ENCODE data around the gene DACH1.
A peak's percentile ranks its signal among the peaks of the same experiment; 100 is the strongest.

Gene DACH1

GRCh38 chr13:71576571-71576970, 290.4 kb downstream of the DACH1 start:
- H4K8ac ChIP-seq (ENCODE audit: low read depth, low read length) = no peak overlapping the region
- H3K4me2 ChIP-seq (ENCODE audit: low read length) = no peak overlapping the region
- peaks cover 0 to 2% of the 10 kb centered on the region in 2 experiments for H3K4me1 ChIP-seq (ENCODE audit: control insufficient read depth in 1 of 2, insufficient read depth in 2 of 2, low read length in 2 of 2)
- H4K91ac ChIP-seq (ENCODE audit: low read depth, low read length) = no peak overlapping the region
- no peak overlapping the region for H2AK5ac ChIP-seq (ENCODE audit: low read length)
- H3K4ac ChIP-seq (ENCODE audit: low read depth, low read length) = no peak overlapping the region
- H3K27me3 ChIP-seq (ENCODE audit: insufficient read depth, low read length) = no peaks in the 10 kb centered on the region
- H3K79me2 ChIP-seq (ENCODE audit: control insufficient read depth, insufficient read depth, low read length, poor library complexity) = no peaks in the 10 kb centered on the region
- no peaks in the 10 kb centered on the region for H3K79me1 ChIP-seq (ENCODE audit: low read length)
- no peak overlapping the region for H3K14ac ChIP-seq (ENCODE audit: low read length)
- H2AFZ ChIP-seq (ENCODE audit: insufficient read depth, low read length, poor library complexity) = no peak overlapping the region
- no CpG with 5 or more reads among the region's 1 CpG for WGBS (ENCODE audit: extremely low coverage, insufficient coverage, insufficient read length)
- H3K4me3 ChIP-seq (ENCODE audit: low read depth, low read length) = no peak overlapping the region
- no peak overlapping the region for H3K9ac ChIP-seq (ENCODE audit: low read length)
- H2BK12ac ChIP-seq (ENCODE audit: low read length) = no peak overlapping the region
- no peak overlapping the region for H3K23ac ChIP-seq (ENCODE audit: low read length)
- no peak overlapping the region for H3K27ac ChIP-seq (ENCODE audit: low read depth, low read length)
- no peak overlapping the region for H3K18ac ChIP-seq (ENCODE audit: low read length)
- no peaks in the 10 kb centered on the region for H3K9me3 ChIP-seq (ENCODE audit: insufficient read depth, low read depth, low read length)
- no peaks in the 10 kb centered on the region for H3K36me3 ChIP-seq (ENCODE audit: control insufficient read depth in 1 of 2, insufficient read depth in 2 of 2, low read length in 2 of 2)
- H2BK120ac ChIP-seq (ENCODE audit: insufficient read depth, low read length, poor library complexity) = no peak overlapping the region
- no peak overlapping the region for H2BK5ac ChIP-seq (ENCODE audit: low read depth, low read length, poor library complexity)
- no peak for DNase-seq
- H4K12ac ChIP-seq (ENCODE audit: low read depth, low read length) = no peak overlapping the region

GRCh38 chr13:71546881-71547280, 320.1 kb downstream of the DACH1 start:
- Histone ChIP-seq H3K14ac (ENCODE audit: low read length) (no peak overlapping the region), H3K79me1 (ENCODE audit: low read length) (no peaks in the 10 kb centered on the region), H2AK5ac (ENCODE audit: low read length) (no peak overlapping the region)

GRCh38 chr13:71540098-71540497, 326.9 kb downstream of the DACH1 start:
- Histone ChIP-seq H3K9me3 (ENCODE audit: insufficient read depth, low read depth, low read length) (no peaks in the 10 kb centered on the region), H2BK120ac (ENCODE audit: insufficient read depth, low read length, poor library complexity) (no peak overlapping the region), H3K4me1 (ENCODE audit: control insufficient read depth in 1 of 2, insufficient read depth in 2 of 2, low read length in 2 of 2) (peaks cover 0 to 2% of the 10 kb centered on the region in 2 experiments), H4K12ac (ENCODE audit: low read depth, low read length) (no peak overlapping the region), H2AK5ac (ENCODE audit: low read length) (no peak overlapping the region), H3K79me1 (ENCODE audit: low read length) (no peaks in the 10 kb centered on the region), H3K36me3 (ENCODE audit: control insufficient read depth in 1 of 2, insufficient read depth in 2 of 2, low read length in 2 of 2) (no peaks in the 10 kb centered on the region), H2AFZ (ENCODE audit: insufficient read depth, low read length, poor library complexity) (no peak overlapping the region), H3K4me3 (ENCODE audit: low read depth, low read length) (no peak overlapping the region), H4K8ac (ENCODE audit: low read depth, low read length) (no peak overlapping the region), H3K4ac (ENCODE audit: low read depth, low read length) (no peak overlapping the region), H3K14ac (ENCODE audit: low read length) (no peak overlapping the region), H2BK5ac (ENCODE audit: low read depth, low read length, poor library complexity) (no peak overlapping the region), H2BK12ac (ENCODE audit: low read length) (no peak overlapping the region), H3K4me2 (ENCODE audit: low read length) (no peak overlapping the region), H3K9ac (ENCODE audit: low read length) (no peak overlapping the region), H3K79me2 (ENCODE audit: control insufficient read depth, insufficient read depth, low read length, poor library complexity) (no peaks in the 10 kb centered on the region), H3K27ac (ENCODE audit: low read depth, low read length) (no peak overlapping the region), H3K23ac (ENCODE audit: low read length) (no peak overlapping the region), H4K91ac (ENCODE audit: low read depth, low read length) (no peak overlapping the region), H3K18ac (ENCODE audit: low read length) (no peak overlapping the region), H3K27me3 (ENCODE audit: insufficient read depth, low read length) (no peaks in the 10 kb centered on the region)
- WGBS (ENCODE audit: extremely low coverage, insufficient coverage, insufficient read length) = no CpG with 5 or more reads among the region's 1 CpG
- DNase-seq = no peak

More at GRCh38 chr13:71546881-71547280, 320.1 kb downstream of the DACH1 start:
- no CpG with 5 or more reads among the region's 4 CpGs for WGBS (ENCODE audit: extremely low coverage, insufficient coverage, insufficient read length)
- Histone ChIP-seq H2AFZ (ENCODE audit: insufficient read depth, low read length, poor library complexity) (no peak overlapping the region), H3K23ac (ENCODE audit: low read length) (no peak overlapping the region), H3K18ac (ENCODE audit: low read length) (no peak overlapping the region), H2BK5ac (ENCODE audit: low read depth, low read length, poor library complexity) (no peak overlapping the region), H3K27ac (ENCODE audit: low read depth, low read length) (no peak overlapping the region), H3K79me2 (ENCODE audit: control insufficient read depth, insufficient read depth, low read length, poor library complexity) (no peaks in the 10 kb centered on the region), H3K4me2 (ENCODE audit: low read length) (no peak overlapping the region), H3K4ac (ENCODE audit: low read depth, low read length) (no peak overlapping the region), H3K9me3 (ENCODE audit: insufficient read depth, low read depth, low read length) (no peaks in the 10 kb centered on the region), H3K4me3 (ENCODE audit: low read depth, low read length) (no peak overlapping the region), H3K4me1 (ENCODE audit: control insufficient read depth in 1 of 2, insufficient read depth in 2 of 2, low read length in 2 of 2) (no peaks in the 10 kb centered on the region), H3K27me3 (ENCODE audit: insufficient read depth, low read length) (no peaks in the 10 kb centered on the region), H4K8ac (ENCODE audit: low read depth, low read length) (no peak overlapping the region), H3K36me3 (ENCODE audit: control insufficient read depth in 1 of 2, insufficient read depth in 2 of 2, low read length in 2 of 2) (no peaks in the 10 kb centered on the region), H4K91ac (ENCODE audit: low read depth, low read length) (no peak overlapping the region), H2BK120ac (ENCODE audit: insufficient read depth, low read length, poor library complexity) (no peak overlapping the region), H2BK12ac (ENCODE audit: low read length) (no peak overlapping the region), H3K9ac (ENCODE audit: low read length) (no peak overlapping the region), H4K12ac (ENCODE audit: low read depth, low read length) (no peak overlapping the region)
- no peak for DNase-seq

GRCh38 chr13:71536201-71536600, 330.8 kb downstream of the DACH1 start:
- Histone ChIP-seq H4K12ac (ENCODE audit: low read depth, low read length) (no peak overlapping the region), H3K23ac (ENCODE audit: low read length) (no peak overlapping the region), H3K27ac (ENCODE audit: low read depth, low read length) (no peak overlapping the region), H3K4ac (ENCODE audit: low read depth, low read length) (no peak overlapping the region), H3K79me2 (ENCODE audit: control insufficient read depth, insufficient read depth, low read length, poor library complexity) (no peaks in the 10 kb centered on the region), H3K79me1 (ENCODE audit: low read length) (no peaks in the 10 kb centered on the region), H3K14ac (ENCODE audit: low read length) (no peak overlapping the region), H2BK5ac (ENCODE audit: low read depth, low read length, poor library complexity) (no peak overlapping the region), H4K91ac (ENCODE audit: low read depth, low read length) (no peak overlapping the region), H3K9me3 (ENCODE audit: insufficient read depth, low read depth, low read length) (no peaks in the 10 kb centered on the region), H3K36me3 (ENCODE audit: control insufficient read depth in 1 of 2, insufficient read depth in 2 of 2, low read length in 2 of 2) (no peaks in the 10 kb centered on the region), H2AFZ (ENCODE audit: insufficient read depth, low read length, poor library complexity) (no peak overlapping the region), H2AK5ac (ENCODE audit: low read length) (no peak overlapping the region), H3K18ac (ENCODE audit: low read length) (no peak overlapping the region), H3K4me2 (ENCODE audit: low read length) (no peak overlapping the region), H2BK12ac (ENCODE audit: low read length) (no peak overlapping the region), H3K4me1 (ENCODE audit: control insufficient read depth in 1 of 2, insufficient read depth in 2 of 2, low read length in 2 of 2) (peaks cover 0 to 2% of the 10 kb centered on the region in 2 experiments), H3K4me3 (ENCODE audit: low read depth, low read length) (no peak overlapping the region), H2BK120ac (ENCODE audit: insufficient read depth, low read length, poor library complexity) (no peak overlapping the region), H3K9ac (ENCODE audit: low read length) (no peak overlapping the region), H4K8ac (ENCODE audit: low read depth, low read length) (no peak overlapping the region), H3K27me3 (ENCODE audit: insufficient read depth, low read length) (no peaks in the 10 kb centered on the region)
- DNase-seq = peak; percentile 48 to 90
- WGBS (ENCODE audit: extremely low coverage, insufficient coverage, insufficient read length) = no CpG with 5 or more reads among the region's 2 CpGs
